Measurements from ENCODE around the gene EMC9.

EMC9 gene

GRCh38 chr14:24131549-24131966, 9.8 kb downstream of the EMC9 start:
- no peak for DNase-seq (ENCODE audit: low spot score)

DNA sequence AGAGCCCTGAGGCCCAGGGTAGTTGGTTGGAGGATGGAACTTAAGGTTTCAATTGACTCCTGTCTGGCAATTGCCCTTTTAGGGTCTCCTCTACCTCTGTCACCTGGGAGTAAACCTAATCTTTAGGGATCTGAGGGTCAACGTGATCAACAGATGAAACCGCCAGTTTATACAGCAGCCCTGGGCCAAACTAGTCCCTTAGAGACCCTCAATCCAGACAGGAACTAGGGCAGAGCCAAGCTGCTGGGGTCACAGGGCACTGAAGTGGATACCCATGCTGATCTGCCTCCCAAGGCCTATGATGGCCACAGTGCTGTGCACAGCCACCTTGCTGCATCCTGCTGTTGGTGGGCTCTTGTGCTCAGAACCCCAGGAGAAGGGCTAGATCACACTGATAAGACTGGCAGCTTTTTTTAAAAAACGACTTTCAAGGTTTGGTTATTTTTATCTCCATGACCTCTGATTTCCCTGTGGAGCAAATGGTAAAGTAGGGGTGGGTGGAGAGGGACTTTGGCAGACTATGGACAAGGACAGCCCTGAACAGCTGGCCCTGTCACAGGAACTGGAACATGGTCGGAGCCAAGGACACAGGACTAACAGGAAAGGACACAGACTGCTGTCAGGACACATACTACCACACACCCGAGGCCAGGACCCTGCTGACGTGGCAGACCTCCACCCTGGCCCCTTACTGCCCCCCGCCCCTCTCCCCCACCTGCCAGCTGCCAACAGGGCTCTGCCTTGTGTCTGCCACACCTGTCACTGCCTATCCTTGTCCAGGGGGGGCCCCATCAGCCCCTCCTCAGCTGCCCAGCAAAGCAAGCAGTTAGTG, 10.5 kb downstream of the EMC9 start:
- DNase-seq (ENCODE audit: low spot score): no peak

DNA sequence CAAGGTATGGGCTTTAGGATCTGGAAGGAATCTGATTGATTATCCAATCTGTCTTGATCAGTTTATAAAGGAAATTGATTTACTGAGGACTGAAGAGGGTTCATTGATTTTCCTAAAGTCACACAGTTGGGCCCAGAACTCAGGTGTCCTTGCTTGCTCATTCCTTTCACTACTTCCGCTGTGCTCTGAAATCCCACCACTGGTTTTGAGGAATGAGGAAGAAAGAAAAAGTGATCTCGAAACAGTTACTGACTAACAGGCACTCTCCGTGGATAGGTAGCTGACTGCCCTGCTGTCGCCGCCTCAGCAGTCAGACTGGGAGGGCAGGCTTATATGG, 11.0 kb downstream of the EMC9 start, which contains the start of gene FITM1:
Gene FITM1 (plus strand): TSS at position 280 of the 337 bp plus-strand sequence. CDS start 905 bp downstream, outside the sequence.
- DNase-seq (ENCODE audit: low spot score): no peak

DNA sequence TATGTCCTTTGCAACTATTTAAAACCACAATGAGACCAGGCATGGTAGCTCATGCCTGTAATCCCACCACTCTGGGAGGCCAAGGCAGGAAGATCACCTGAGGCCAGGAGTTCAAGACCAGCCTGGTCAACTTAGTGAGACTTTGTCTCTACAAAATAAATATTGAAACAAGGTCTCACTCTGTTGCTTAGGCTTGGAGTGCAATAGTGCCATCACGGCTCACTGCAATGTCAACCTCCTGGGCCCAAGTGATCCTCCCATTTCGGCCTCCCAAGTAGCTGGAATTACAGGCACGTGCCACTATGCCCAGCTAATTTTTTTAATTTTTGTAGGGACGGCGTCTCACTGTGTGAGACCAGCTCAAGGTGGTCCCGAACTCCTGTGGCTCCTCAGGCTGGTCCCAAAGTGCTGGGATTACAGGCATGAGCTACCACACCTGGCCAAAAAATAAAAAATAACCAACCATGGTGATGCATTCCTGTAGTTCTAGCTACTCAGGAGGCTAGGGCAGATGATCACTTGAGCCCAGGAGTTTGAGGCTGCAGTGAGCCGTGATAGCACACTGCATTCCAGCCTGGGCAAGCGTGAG, 11.9 kb downstream of the EMC9 start:
- DNase-seq (ENCODE audit: low spot score): no peak

GRCh38 chr14:24127673-24128072, 13.7 kb downstream of the EMC9 start:
- peak; percentile 4 for DNase-seq (ENCODE audit: low spot score)

DNA sequence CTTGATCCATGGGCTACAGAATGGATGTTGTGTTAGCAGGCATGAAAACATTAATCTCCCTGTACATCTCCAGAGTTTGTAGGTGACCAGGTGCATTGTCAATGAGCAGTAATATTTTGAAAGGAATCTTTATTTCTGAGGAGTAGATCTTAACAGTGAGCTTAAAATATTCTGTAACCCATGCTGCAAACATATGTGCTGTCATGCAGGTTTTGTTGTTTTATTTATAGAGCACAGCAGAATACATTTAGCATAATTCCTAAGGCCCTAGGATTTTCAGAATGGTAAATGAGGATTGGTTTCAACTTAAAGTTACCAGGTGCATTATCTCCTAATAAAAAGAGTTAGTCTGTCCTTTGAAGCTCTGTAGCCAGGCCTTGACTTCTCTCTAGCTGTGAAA, 14.5 kb downstream of the EMC9 start:
- DNase-seq (ENCODE audit: low spot score): peak; percentile 4

GRCh38 chr14:24123424-24124417, 17.7 kb downstream of the EMC9 start:
- DNase-seq (ENCODE audit: low spot score): peak; percentile 90

DNA sequence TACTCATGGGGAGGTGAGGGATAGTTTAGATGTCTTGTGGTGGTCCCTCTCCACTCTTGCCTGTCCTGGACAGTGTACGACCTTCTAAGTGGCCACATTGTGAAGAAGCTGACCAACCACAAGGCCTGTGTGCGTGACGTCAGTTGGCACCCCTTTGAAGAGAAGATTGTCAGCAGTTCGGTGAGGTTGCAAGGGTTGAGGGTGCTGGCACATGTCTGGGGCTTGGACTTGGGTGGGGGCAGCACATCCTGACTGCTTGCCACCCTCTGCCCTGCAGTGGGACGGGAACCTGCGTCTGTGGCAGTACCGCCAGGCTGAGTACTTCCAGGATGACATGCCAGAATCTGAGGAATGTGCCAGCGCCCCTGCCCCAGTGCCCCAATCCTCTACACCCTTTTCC, 18.5 kb downstream of the EMC9 start:
- DNase-seq (ENCODE audit: low spot score): peak; percentile 74

DNA sequence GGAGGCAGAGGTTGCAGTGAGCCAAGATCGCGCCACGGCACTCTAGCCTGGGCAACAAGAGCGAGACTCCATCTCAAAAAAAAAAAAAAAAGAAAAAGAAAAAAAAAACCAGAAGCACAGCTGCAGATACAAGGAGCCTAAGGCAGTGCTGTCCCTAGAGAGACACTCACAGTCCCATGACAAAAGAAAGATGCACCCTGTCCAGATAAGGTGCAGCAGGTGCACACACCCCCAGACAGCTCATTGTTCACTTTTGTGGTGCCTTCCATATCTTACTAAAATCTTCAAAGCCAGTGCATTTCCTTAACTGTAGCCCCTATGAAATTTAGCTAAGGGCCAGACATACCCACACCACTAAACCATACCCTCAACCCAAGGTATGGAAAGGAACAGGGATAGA, 19.0 kb downstream of the EMC9 start:
- DNase-seq (ENCODE audit: low spot score): no peak

DNA sequence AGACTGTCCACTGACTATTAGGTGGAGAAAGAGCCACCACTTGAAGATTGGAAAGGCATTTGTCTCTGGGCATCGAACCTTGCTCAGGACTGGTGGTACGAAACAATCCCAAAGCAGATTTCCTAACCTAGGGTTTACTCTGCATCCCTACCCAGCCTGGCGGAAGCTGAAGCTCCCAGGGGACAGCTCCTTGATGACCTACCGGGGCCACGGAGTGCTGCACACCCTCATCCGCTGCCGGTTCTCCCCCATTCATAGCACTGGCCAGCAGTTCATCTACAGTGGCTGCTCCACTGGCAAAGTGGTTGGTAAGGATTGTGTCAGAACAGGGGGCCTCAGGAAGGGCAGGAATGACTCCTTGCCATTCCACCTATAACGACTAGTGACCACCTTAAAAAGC, 20.2 kb downstream of the EMC9 start:
- DNase-seq (ENCODE audit: low spot score): no peak

GRCh38 chr14:24119691-24120090, 21.7 kb downstream of the EMC9 start:
- no peak for DNase-seq (ENCODE audit: low spot score)

DNA sequence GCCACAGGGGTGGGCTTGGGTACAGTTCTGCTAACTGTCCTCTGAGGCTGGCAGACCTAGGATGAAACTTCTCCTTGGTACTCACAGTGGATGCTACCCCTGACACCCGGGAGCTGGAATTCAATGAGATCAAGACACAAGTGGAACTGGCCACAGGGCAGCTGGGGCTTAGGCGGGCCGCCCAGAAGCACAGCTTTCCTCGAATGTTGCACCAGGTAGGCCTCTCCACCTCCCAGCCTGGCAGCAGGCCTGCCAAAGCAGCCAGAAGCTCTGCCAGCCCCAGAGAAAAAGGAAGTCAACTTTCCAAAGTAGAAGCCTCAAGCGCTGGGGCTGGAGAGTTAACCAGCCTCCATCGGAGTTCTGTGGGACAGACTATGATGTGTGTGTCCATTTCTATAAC, 24.2 kb downstream of the EMC9 start:
- DNase-seq (ENCODE audit: low spot score): peak; percentile 30

GRCh38 chr14:24116128-24116814, 25.1 kb downstream of the EMC9 start:
- DNase-seq (ENCODE audit: low spot score): peak; percentile 52

GRCh38 chr14:24115422-24116127, 25.8 kb downstream of the EMC9 start:
- no peak for DNase-seq (ENCODE audit: low spot score)

GRCh38 chr14:24114532-24115421, 26.6 kb downstream of the EMC9 start, which contains the start of the genes DCAF11 and NRL:
TSS of gene DCAF11 (plus strand) at chr14:24114777. CDS start at chr14:24115595, 818 bp downstream.
TSS of gene NRL (minus strand) at chr14:24114949. CDS start at chr14:24082848, 32,101 bp downstream.
- peak; percentile 100 for DNase-seq (ENCODE audit: low spot score)

DNA sequence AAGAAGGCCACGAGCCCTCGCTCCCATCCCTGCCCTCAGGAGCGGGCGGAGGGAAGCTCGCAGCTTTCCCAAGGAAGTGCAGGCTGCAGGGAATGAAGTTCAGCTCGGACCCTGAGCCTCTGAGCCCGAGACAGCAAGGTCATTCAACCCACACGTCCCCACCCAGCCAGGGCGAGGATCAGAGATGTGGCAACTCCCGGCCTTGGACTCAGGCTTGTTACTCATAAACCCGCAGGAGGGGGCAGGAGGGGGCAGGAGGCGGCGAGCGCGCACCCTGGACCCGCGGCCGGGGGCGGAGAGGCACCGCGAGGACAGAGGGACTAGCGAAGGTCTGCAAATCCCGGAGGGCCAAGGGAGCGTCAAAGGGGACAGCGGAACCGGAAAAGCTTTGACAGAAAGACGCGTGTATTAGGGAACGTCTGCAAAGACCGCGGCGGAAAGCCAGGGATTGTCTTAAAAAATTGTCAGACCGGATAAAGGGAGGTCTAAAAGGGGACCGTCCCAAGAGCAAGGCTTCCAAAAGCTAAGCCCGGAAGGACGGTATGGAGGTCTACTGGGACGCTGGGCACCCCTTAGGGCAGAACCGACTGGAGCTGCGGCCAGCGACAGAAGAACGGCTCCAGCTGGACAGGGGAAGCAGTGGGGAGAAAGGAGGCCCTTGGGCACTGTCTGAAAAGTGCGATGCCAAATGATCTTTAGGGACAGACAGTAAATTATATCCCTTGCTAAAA, 27.4 kb downstream of the EMC9 start:
- DNase-seq (ENCODE audit: low spot score): peak; percentile 84

DNA sequence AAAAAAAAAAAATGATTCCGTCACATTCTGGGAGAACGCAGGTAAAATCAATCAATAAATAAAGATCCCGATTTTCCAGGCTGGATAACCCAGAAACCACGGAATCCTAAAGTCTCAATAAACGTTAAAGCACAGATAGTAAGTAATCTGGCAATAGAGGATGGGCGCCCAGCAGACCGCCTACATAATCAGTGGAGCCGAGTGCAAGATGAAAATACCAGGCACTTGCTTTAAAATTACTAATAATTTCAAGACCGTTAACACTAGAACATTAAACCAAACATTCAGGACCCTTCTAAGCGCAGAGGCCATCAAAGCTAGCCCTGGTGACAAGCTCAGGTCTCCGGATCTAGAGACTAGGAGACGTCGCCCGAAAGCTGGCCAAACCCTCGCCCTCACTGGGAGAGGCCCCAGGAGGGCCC, 28.0 kb downstream of the EMC9 start:
- DNase-seq (ENCODE audit: low spot score): no peak

DNA sequence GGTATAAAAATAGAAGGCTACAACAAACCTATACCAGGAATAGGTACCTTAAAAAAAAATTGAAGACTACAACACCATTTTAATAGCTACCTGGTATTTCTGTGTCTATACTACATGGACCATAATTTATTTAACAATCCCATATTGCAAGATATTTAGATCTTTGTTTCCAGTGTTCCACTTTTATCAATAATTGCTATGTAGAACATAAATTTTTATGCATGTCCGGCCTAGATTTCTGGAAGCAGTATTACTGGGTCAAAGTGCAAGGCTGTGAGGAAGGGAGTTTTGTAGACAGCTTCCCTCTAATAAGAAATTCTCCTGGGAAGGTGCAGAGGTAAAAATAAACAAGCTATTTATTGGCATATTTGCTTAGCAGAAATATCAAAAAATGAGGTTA, 30.9 kb downstream of the EMC9 start:
- DNase-seq (ENCODE audit: low spot score): no peak

DNA sequence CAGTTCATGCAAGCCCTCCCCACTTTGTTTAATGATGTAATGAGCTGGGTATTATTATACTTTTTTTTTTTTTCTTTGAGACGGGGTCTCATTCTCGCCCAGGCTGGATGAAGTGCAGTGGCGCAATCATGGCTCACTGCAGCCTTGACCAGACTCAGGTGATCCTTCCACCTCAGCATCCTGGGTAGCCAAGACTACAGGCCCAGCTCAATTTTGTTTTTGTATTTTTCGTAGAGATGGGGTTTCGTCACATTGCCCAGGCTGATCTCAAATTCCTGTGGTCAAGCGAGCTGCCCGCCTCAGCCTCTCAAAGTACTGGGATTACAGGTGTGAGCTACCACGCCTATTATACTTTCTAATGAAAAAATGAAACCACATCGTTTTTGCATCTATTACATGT, 31.3 kb downstream of the EMC9 start:
- DNase-seq (ENCODE audit: low spot score): no peak

Data from hematopoietic multipotent progenitor cell treated with erythropoietin and hydrocortisone succinate and interleukin-3 and kit ligand, for 17 days (in vitro differentiated cells).